Measurements from ENCODE around the gene UIMC1.
A peak's percentile ranks its signal among the peaks of the same experiment; 100 is the strongest.
"Not testable (repeated sequence)": the region's sequence is repeated elsewhere in the genome, so short reads cannot be mapped to it uniquely, and the experiment has no call there.

The UIMC1 gene

GRCh38 chr5:177005619-177006264 lies 837 bp downstream of the UIMC1 start:
- DNase-seq (ENCODE audit: low spot score) = peak; percentile 75

GRCh38 chr5:177004961-177005360 lies 1.6 kb downstream of the UIMC1 start:
- no peak for DNase-seq (ENCODE audit: low spot score)

- DNase-seq (ENCODE audit: low spot score) = no peak
Measured at GRCh38 chr5:177003649-177004048, 2.9 kb downstream of the UIMC1 start.

GRCh38 chr5:176999526-176999925 lies 7.1 kb downstream of the UIMC1 start:
- not testable (repeated sequence) for DNase-seq (ENCODE audit: low spot score)

GRCh38 chr5:176998828-176999227 lies 7.8 kb downstream of the UIMC1 start:
- no peak for DNase-seq (ENCODE audit: low spot score)

- DNase-seq (ENCODE audit: low spot score) = no peak
Measured at GRCh38 chr5:176996780-176997179, 9.8 kb downstream of the UIMC1 start.

- DNase-seq (ENCODE audit: low spot score) = no peak
Measured at GRCh38 chr5:176995896-176996767, 10.4 kb downstream of the UIMC1 start.

GRCh38 chr5:176995122-176995490 lies 11.5 kb downstream of the UIMC1 start:
- DNase-seq (ENCODE audit: low spot score) = no peak

- DNase-seq (ENCODE audit: low spot score) = no peak
Measured at GRCh38 chr5:176994460-176995121, 12.0 kb downstream of the UIMC1 start.

GRCh38 chr5:176993081-176993480 lies 13.5 kb downstream of the UIMC1 start:
- DNase-seq (ENCODE audit: low spot score) = not testable (repeated sequence)

GRCh38 chr5:176987583-176987982 lies 19.0 kb downstream of the UIMC1 start:
- DNase-seq (ENCODE audit: low spot score) = no peak

- no peak for DNase-seq (ENCODE audit: low spot score)
Measured at GRCh38 chr5:176986280-176986679, 20.3 kb downstream of the UIMC1 start.

GRCh38 chr5:176985516-176985915 lies 21.1 kb downstream of the UIMC1 start:
- DNase-seq (ENCODE audit: low spot score) = no peak

GRCh38 chr5:176984176-176984575 lies 22.4 kb downstream of the UIMC1 start:
- not testable (repeated sequence) for DNase-seq (ENCODE audit: low spot score)

- DNase-seq (ENCODE audit: low spot score) = not testable (repeated sequence)
Measured at GRCh38 chr5:176983593-176983992, 23.0 kb downstream of the UIMC1 start.

GRCh38 chr5:176983112-176983511 lies 23.5 kb downstream of the UIMC1 start:
- DNase-seq (ENCODE audit: low spot score) = not testable (repeated sequence)

- DNase-seq (ENCODE audit: low spot score) = no peak
Measured at GRCh38 chr5:176980818-176981217, 25.8 kb downstream of the UIMC1 start.

GRCh38 chr5:176979669-176980068 lies 26.9 kb downstream of the UIMC1 start:
- no peak for DNase-seq (ENCODE audit: low spot score)

- no peak for DNase-seq (ENCODE audit: low spot score)
Measured at GRCh38 chr5:176965633-176966032, 40.9 kb downstream of the UIMC1 start.

- DNase-seq (ENCODE audit: low spot score) = peak; percentile 46
Measured at GRCh38 chr5:176959051-176959450, 47.5 kb downstream of the UIMC1 start.

- no peak for DNase-seq (ENCODE audit: low spot score)
Measured at GRCh38 chr5:176956756-176957155, 49.8 kb downstream of the UIMC1 start.

GRCh38 chr5:176955895-176956294 lies 50.7 kb downstream of the UIMC1 start:
- DNase-seq (ENCODE audit: low spot score) = no peak

GRCh38 chr5:176954050-176954449 lies 52.5 kb downstream of the UIMC1 start:
- no peak for DNase-seq (ENCODE audit: low spot score)

Measured in iPS-NIHi11 (cell line).